GM23248 (cell line): Measurements from ENCODE around the gene ATG9A.
"Not testable (repeated sequence)": the region's sequence is repeated elsewhere in the genome, so short reads cannot be mapped to it uniquely, and the experiment has no call there.

Experiments
- EZH2 ChIP-seq: fragments of 200-600 bp; sonication (generic); IDR thresholded peaks from 2 replicates; pipeline ENCODE4 v1.6.1; 2018; ENCODE audit warnings: antibody characterized with exemption, mild to moderate bottlenecking; ENCODE audit not compliant: insufficient read depth, poor library complexity, severe bottlenecking
- EZH2phosphoT487 ChIP-seq: fragments of 200-600 bp; sonication (generic); IDR thresholded peaks from 2 replicates; pipeline ENCODE4 v1.6.1; 2018; ENCODE audit warnings: antibody characterized with exemption, moderate library complexity, mild to moderate bottlenecking, low read depth; ENCODE audit not compliant: insufficient read depth

DNA sequence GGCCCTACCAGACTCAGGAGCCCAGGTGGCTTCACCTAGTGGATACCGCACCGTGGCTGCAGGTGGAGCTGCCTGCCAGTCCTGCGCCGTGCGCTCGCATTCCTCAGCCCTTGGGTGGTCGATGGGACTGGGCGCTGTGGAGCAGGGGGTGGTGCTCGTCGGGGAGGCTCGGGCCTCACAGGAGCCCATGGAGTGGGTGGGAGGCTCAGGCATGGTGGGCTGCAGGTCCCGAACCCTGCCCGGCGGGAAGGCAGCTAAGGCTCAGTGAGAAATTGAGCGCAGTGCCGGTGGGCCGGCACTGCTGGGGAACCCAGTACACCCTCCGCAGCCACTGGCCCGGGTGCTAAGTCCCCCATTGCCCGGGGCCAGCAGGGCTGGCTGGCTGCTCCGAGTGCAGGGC is 28.1 kb downstream of the ATG9A start:
- TF ChIP-seq EZH2phosphoT487, EZH2: not testable (repeated sequence)
